Breast epithelium (tissue), 4 donors: ENCODE results near the gene MCM6. TPM values are rescaled to one million over a fixed set of nuclear protein-coding genes. Genes with fewer than 3 reads are reported as not detected.
"Not testable (repeated sequence)": the region's sequence is repeated elsewhere in the genome, so short reads cannot be mapped to it uniquely, and the experiment has no call there.

ENCODE experiments used
- DNase-seq, 2 donors: peaks; one replicate each; pipeline ENCODE4 v3.0.0-alpha.2; 2019; ENCODE audit warnings: low spot score in 2 of 2
- H3K27ac ChIP-seq, 2 donors: fragments of 200-600 bp; sonication (generic) in 1 of 2; one replicate each; pipeline ENCODE4 v1.5.1; 2016 to 2019; ENCODE audit warnings: mild to moderate bottlenecking in 1 of 2
- H3K27me3 ChIP-seq, 2 donors: fragments of 200-600 bp; sonication (generic) in 1 of 2; one replicate each; pipeline versions ENCODE4 v1.5.1 to v1.6.0; 2017 to 2019; ENCODE audit warnings: control low read depth in 1 of 2, mild to moderate bottlenecking in 1 of 2
- H3K36me3 ChIP-seq: fragments of 200-600 bp; one replicate; pipeline ENCODE4 v1.5.1; 2019
- H3K4me1 ChIP-seq, 2 donors: fragments of 200-600 bp; sonication (generic); one replicate each; pipeline ENCODE4 v1.5.1; 2016 to 2019; ENCODE audit warnings: control low read depth in 1 of 2
- H3K4me3 ChIP-seq, 3 donors: fragments of 200-600 bp; sonication (generic); 1 replicate in 2 of 3; 2 replicates in 1 of 3; pipeline ENCODE4 v1.5.1; 2016 to 2019; ENCODE audit warnings: mild to moderate bottlenecking in 3 of 3, moderate library complexity in 2 of 3
- H3K9me3 ChIP-seq, 2 donors: fragments of 200-600 bp; sonication (generic) in 1 of 2; one replicate each; pipeline ENCODE4 v1.5.1; 2016 to 2019; ENCODE audit warnings: control low read depth in 1 of 2
- POLR2A ChIP-seq: fragments of 450-650 bp; IDR thresholded peaks from one replicate; pipeline ENCODE4 v1.6.1; 2016; ENCODE audit warnings: antibody characterized with exemption, mild to moderate bottlenecking, moderate library complexity
- POLR2AphosphoS5 ChIP-seq, 3 donors: sonication (generic); formaldehyde crosslinking; IDR thresholded peaks; one replicate each; pipeline ENCODE4 v1.6.1; 2017; ENCODE audit warnings: antibody characterized with exemption in 3 of 3
- intact Hi-C: fragments of 100-400 bp; cut with DNase I; formaldehyde crosslinking; loops from one replicate; pipeline ENCODE4 v1.15.1; 2023; ENCODE audit warnings: low total_unique reads
- total RNA-seq, 3 donors: library from RNA; depleted of rRNA; stranded (reverse); fragments of >200 nt; gene quantifications; one replicate each; pipeline ENCODE4 v1.1.0, GENCODE V29; 2016
- TF ChIP-seq, protein P1 (sequence below), 3 donors: fragments of 450-650 bp; IDR thresholded peaks; one replicate each; pipeline ENCODE4 v1.5.1; 2016 to 2017; ENCODE audit warnings: antibody characterized with exemption in 3 of 3, mild to moderate bottlenecking in 3 of 3, moderate library complexity in 3 of 3

The MCM6 gene
- total RNA-seq, 3 donors from 2014 or later, result 10.9 to 11.8 (median 11.3) TPM

DNA sequence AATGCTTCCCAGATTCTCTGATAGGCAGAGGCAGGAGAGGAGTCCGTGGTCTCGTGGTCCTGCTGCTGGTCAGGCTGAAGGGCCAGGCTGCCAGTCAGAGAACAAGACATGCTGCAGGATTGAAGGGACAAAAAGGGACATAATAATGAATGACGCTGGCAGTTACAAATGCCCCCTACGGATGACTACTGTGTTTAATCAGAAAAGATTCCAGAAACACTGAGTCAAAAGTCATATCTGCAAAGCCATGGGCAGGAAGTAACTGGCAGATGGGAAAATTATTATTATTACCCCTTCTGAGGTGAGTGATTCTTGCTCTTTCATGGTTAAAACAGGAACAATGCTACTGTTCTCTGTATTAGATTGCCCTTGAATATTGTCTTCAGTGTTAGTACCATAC lies 58.3 kb downstream of the MCM6 start:
- no peaks in the 10 kb centered on the region for H3K36me3 ChIP-seq
- intact Hi-C loops, result no loop called here
- no peak for DNase-seq
- TF ChIP-seq POLR2AphosphoS5 (IDR thresholded peaks at IDR 0.05) (no peak), POLR2A (no peak)
- TF ChIP-seq, protein P1, sequence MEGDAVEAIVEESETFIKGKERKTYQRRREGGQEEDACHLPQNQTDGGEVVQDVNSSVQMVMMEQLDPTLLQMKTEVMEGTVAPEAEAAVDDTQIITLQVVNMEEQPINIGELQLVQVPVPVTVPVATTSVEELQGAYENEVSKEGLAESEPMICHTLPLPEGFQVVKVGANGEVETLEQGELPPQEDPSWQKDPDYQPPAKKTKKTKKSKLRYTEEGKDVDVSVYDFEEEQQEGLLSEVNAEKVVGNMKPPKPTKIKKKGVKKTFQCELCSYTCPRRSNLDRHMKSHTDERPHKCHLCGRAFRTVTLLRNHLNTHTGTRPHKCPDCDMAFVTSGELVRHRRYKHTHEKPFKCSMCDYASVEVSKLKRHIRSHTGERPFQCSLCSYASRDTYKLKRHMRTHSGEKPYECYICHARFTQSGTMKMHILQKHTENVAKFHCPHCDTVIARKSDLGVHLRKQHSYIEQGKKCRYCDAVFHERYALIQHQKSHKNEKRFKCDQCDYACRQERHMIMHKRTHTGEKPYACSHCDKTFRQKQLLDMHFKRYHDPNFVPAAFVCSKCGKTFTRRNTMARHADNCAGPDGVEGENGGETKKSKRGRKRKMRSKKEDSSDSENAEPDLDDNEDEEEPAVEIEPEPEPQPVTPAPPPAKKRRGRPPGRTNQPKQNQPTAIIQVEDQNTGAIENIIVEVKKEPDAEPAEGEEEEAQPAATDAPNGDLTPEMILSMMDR (IDR thresholded peaks at IDR 0.05), result no peak
- no peak overlapping the region for H3K4me3 ChIP-seq
- no peaks in the 10 kb centered on the region for H3K27me3 ChIP-seq
- H3K9me3 ChIP-seq, result peaks cover 3 to 5% of the 10 kb centered on the region in 2 donors
- no peaks in the 10 kb centered on the region for H3K4me1 ChIP-seq
- H3K27ac ChIP-seq, result no peak overlapping the region

GRCh38 chr2:135817466-135817865 lies 58.8 kb downstream of the MCM6 start:
- Histone ChIP-seq H3K4me3 (no peak overlapping the region), H3K4me1 (no peaks in the 10 kb centered on the region), H3K27ac (no peak overlapping the region), H3K9me3 (peaks cover under 1% of the 10 kb centered on the region in 2 donors), H3K27me3 (no peaks in the 10 kb centered on the region), H3K36me3 (no peaks in the 10 kb centered on the region)
- no peak for TF ChIP-seq POLR2A
- TF ChIP-seq, protein P1 (IDR thresholded peaks at IDR 0.05), result no peak
- no peak for TF ChIP-seq POLR2AphosphoS5 (IDR thresholded peaks at IDR 0.05)
- no peak for DNase-seq
- intact Hi-C loops, result no loop called here

GRCh38 chr2:135815269-135815668 lies 61.0 kb downstream of the MCM6 start:
- Histone ChIP-seq H3K4me3 (no peak overlapping the region), H3K27me3 (no peaks in the 10 kb centered on the region), H3K9me3 (peaks cover 0 to 3% of the 10 kb centered on the region in 2 donors), H3K4me1 (no peaks in the 10 kb centered on the region), H3K36me3 (no peaks in the 10 kb centered on the region), H3K27ac (no peak overlapping the region)
- intact Hi-C loops, result no loop called here
- DNase-seq, result no peak
- TF ChIP-seq, protein P1 (IDR thresholded peaks at IDR 0.05), result no peak
- TF ChIP-seq POLR2A (no peak), POLR2AphosphoS5 (IDR thresholded peaks at IDR 0.05) (no peak)

DNA sequence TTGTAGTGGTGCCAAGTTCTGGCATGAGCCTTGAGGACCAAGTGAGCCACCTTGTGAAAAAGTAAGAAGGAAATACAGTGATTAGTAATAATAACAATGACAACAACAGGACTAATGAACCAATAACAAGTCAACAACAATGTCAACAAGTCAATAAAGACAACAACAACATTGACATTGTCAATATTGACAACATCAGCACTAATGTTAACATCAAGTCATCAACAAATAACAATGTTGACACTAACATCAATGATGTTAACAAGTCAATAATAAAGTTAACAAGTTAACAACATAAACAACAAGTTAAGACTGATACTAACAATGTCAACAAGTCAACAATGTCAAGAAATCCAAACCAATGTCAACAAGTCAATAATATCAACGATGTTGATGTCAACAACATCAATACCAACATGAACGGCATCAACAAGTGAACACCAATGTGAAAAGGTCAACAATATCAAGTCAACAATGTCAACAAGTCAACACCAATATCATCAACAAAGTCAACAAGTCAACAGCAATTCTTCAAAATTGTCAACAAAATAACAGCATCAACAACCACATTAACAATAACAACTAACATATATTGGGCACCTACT lies 63.2 kb downstream of the MCM6 start:
- Histone ChIP-seq H3K36me3 (no peaks in the 10 kb centered on the region), H3K9me3 (peaks cover 0 to 3% of the 10 kb centered on the region in 2 donors), H3K4me3 (no peak overlapping the region), H3K27me3 (no peaks in the 10 kb centered on the region), H3K27ac (no peak overlapping the region), H3K4me1 (no peaks in the 10 kb centered on the region)
- DNase-seq, result no peak
- TF ChIP-seq POLR2A (no peak), POLR2AphosphoS5 (IDR thresholded peaks at IDR 0.05) (no peak)
- TF ChIP-seq, protein P1 (IDR thresholded peaks at IDR 0.05), result no peak
- intact Hi-C loops, result no loop called here

GRCh38 chr2:135807874-135808273 lies 68.4 kb downstream of the MCM6 start:
- not testable (repeated sequence) for H3K4me3 ChIP-seq, H3K4me1 ChIP-seq, H3K27ac ChIP-seq, H3K36me3 ChIP-seq, H3K9me3 ChIP-seq, H3K27me3 ChIP-seq, DNase-seq
- intact Hi-C loops, result loop anchor here (5.0 kb wide), 1 partner anchor 126 kb away; no protein-coding TSS in a partner anchor
